ENCODE data around the gene SLMAP.

- no peak for TF ChIP-seq CTCF (IDR thresholded peaks at IDR 0.05)
- TF ChIP-seq GABPA (IDR thresholded peaks at IDR 0.05; ENCODE audit: low read depth) = no peak
- TF ChIP-seq FOXM1 (IDR thresholded peaks at IDR 0.05; ENCODE audit: low read depth) = no peak
- TF ChIP-seq SIN3A (IDR thresholded peaks at IDR 0.05; ENCODE audit: borderline replicate concordance, low read depth, low read length) = no peak
- TF ChIP-seq RAD21 (IDR thresholded peaks at IDR 0.05; ENCODE audit: low read length) = no peak
- TF ChIP-seq, protein P1, sequence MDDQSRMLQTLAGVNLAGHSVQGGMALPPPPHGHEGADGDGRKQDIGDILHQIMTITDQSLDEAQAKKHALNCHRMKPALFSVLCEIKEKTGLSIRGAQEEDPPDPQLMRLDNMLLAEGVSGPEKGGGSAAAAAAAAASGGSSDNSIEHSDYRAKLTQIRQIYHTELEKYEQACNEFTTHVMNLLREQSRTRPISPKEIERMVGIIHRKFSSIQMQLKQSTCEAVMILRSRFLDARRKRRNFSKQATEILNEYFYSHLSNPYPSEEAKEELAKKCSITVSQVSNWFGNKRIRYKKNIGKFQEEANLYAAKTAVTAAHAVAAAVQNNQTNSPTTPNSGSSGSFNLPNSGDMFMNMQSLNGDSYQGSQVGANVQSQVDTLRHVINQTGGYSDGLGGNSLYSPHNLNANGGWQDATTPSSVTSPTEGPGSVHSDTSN (IDR thresholded peaks at IDR 0.05) = no peak
- TF ChIP-seq, protein P2, sequence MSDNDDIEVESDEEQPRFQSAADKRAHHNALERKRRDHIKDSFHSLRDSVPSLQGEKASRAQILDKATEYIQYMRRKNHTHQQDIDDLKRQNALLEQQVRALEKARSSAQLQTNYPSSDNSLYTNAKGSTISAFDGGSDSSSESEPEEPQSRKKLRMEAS (IDR thresholded peaks at IDR 0.05; ENCODE audit: low read depth) = no peak
- TF ChIP-seq EP300 (IDR thresholded peaks at IDR 0.05; ENCODE audit: borderline replicate concordance in 1 of 2, low read depth in 1 of 2, low read length in 1 of 2) = no peak
- no peak for TF ChIP-seq POLR2AphosphoS5 (IDR thresholded peaks at IDR 0.05; ENCODE audit: low read depth, low read length)
- no peak for TF ChIP-seq TCF12 (IDR thresholded peaks at IDR 0.05)
- TF ChIP-seq, protein P3, sequence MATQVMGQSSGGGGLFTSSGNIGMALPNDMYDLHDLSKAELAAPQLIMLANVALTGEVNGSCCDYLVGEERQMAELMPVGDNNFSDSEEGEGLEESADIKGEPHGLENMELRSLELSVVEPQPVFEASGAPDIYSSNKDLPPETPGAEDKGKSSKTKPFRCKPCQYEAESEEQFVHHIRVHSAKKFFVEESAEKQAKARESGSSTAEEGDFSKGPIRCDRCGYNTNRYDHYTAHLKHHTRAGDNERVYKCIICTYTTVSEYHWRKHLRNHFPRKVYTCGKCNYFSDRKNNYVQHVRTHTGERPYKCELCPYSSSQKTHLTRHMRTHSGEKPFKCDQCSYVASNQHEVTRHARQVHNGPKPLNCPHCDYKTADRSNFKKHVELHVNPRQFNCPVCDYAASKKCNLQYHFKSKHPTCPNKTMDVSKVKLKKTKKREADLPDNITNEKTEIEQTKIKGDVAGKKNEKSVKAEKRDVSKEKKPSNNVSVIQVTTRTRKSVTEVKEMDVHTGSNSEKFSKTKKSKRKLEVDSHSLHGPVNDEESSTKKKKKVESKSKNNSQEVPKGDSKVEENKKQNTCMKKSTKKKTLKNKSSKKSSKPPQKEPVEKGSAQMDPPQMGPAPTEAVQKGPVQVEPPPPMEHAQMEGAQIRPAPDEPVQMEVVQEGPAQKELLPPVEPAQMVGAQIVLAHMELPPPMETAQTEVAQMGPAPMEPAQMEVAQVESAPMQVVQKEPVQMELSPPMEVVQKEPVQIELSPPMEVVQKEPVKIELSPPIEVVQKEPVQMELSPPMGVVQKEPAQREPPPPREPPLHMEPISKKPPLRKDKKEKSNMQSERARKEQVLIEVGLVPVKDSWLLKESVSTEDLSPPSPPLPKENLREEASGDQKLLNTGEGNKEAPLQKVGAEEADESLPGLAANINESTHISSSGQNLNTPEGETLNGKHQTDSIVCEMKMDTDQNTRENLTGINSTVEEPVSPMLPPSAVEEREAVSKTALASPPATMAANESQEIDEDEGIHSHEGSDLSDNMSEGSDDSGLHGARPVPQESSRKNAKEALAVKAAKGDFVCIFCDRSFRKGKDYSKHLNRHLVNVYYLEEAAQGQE (IDR thresholded peaks at IDR 0.05; ENCODE audit: low read depth, low read length) = no peak
- TF ChIP-seq TAF1 (IDR thresholded peaks at IDR 0.05; ENCODE audit: borderline replicate concordance, low read depth, low read length) = no peak
- TF ChIP-seq FOXJ3 (CRISPR knock-in tag; IDR thresholded peaks at IDR 0.05) = no peak
Measured at GRCh38 chr3:57778494-57778893, 22.4 kb downstream of the SLMAP start.

All from SK-N-SH (cell line).